ENCODE results near the gene DHRS4L2.
"Not testable (repeated sequence)": the region's sequence is repeated elsewhere in the genome, so short reads cannot be mapped to it uniquely, and the experiment has no call there.

The DHRS4L2 gene

GRCh38 chr14:24015745-24016144, 27.0 kb downstream of the DHRS4L2 start:
- in situ Hi-C loops (cut with HindIII; ENCODE audit: low sequenced_read_pairs) = not testable (repeated sequence)

GRCh38 chr14:24018978-24019377, 30.2 kb downstream of the DHRS4L2 start:
- in situ Hi-C loops (cut with HindIII; ENCODE audit: low sequenced_read_pairs) = not testable (repeated sequence)

- in situ Hi-C loops (cut with HindIII; ENCODE audit: low sequenced_read_pairs) = not testable (repeated sequence)
These were observed 31.2 kb downstream of the DHRS4L2 start for GRCh38 chr14:24019944-24020343.

- in situ Hi-C loops (cut with HindIII; ENCODE audit: low sequenced_read_pairs) = not testable (repeated sequence)
These were observed 31.8 kb downstream of the DHRS4L2 start for GRCh38 chr14:24020520-24020919.

GRCh38 chr14:24024939-24025418, 36.2 kb downstream of the DHRS4L2 start:
- in situ Hi-C loops (cut with HindIII; ENCODE audit: low sequenced_read_pairs) = not testable (repeated sequence)

GRCh38 chr14:24029687-24030086, 41.0 kb downstream of the DHRS4L2 start:
- in situ Hi-C loops (cut with HindIII; ENCODE audit: low sequenced_read_pairs) = not testable (repeated sequence)

- in situ Hi-C loops (cut with HindIII; ENCODE audit: low sequenced_read_pairs) = not testable (repeated sequence)
These were observed 42.6 kb downstream of the DHRS4L2 start for GRCh38 chr14:24031331-24031730.

GRCh38 chr14:24032727-24033418, 44.1 kb downstream of the DHRS4L2 start:
- in situ Hi-C loops (cut with HindIII; ENCODE audit: low sequenced_read_pairs) = no loop called here

GRCh38 chr14:24035769-24036168, 47.0 kb downstream of the DHRS4L2 start:
- in situ Hi-C loops (cut with HindIII; ENCODE audit: low sequenced_read_pairs) = not testable (repeated sequence)

- in situ Hi-C loops (cut with HindIII; ENCODE audit: low sequenced_read_pairs) = no loop called here
These were observed 47.6 kb downstream of the DHRS4L2 start for GRCh38 chr14:24036169-24036962.

GRCh38 chr14:24036963-24037657, 48.4 kb downstream of the DHRS4L2 start:
- in situ Hi-C loops (cut with HindIII; ENCODE audit: low sequenced_read_pairs) = not testable (repeated sequence)

- in situ Hi-C loops (cut with HindIII; ENCODE audit: low sequenced_read_pairs) = no loop called here
These were observed 48.9 kb downstream of the DHRS4L2 start for GRCh38 chr14:24037658-24038037.

- in situ Hi-C loops (cut with HindIII; ENCODE audit: low sequenced_read_pairs) = no loop called here
These were observed 50.0 kb downstream of the DHRS4L2 start for GRCh38 chr14:24038686-24039085.

GRCh38 chr14:24040692-24041091, 52.0 kb downstream of the DHRS4L2 start:
- in situ Hi-C loops (cut with HindIII; ENCODE audit: low sequenced_read_pairs) = no loop called here

GRCh38 chr14:24042746-24043145, 54.0 kb downstream of the DHRS4L2 start:
- in situ Hi-C loops (cut with HindIII; ENCODE audit: low sequenced_read_pairs) = no loop called here

- in situ Hi-C loops (cut with HindIII; ENCODE audit: low sequenced_read_pairs) = not testable (repeated sequence)
These were observed 60.3 kb downstream of the DHRS4L2 start for GRCh38 chr14:24049002-24049401.

- in situ Hi-C loops (cut with HindIII; ENCODE audit: low sequenced_read_pairs) = not testable (repeated sequence)
These were observed 62.0 kb downstream of the DHRS4L2 start for GRCh38 chr14:24050753-24051152.

- in situ Hi-C loops (cut with HindIII; ENCODE audit: low sequenced_read_pairs) = no loop called here
These were observed 62.6 kb downstream of the DHRS4L2 start for GRCh38 chr14:24051176-24051788.

- in situ Hi-C loops (cut with HindIII; ENCODE audit: low sequenced_read_pairs) = no loop called here
These were observed 63.3 kb downstream of the DHRS4L2 start, which contains the start of gene CARMIL3 for GRCh38 chr14:24051789-24052655. Gene CARMIL3 (plus strand): TSS chr14:24052009. CDS start chr14:24052154, 145 bp downstream.
